HepG2 (cell line): ENCODE results near the gene SEC16A. TPM values are rescaled to one million over a fixed set of nuclear protein-coding genes. Genes with fewer than 3 reads are reported as not detected.

Experiments used
- ATF1 ChIP-seq: IDR thresholded peaks from 2 replicates; pipeline ENCODE4 v1.6.1; 2016; ENCODE audit warnings: mild to moderate bottlenecking, control low read depth
- ATF7-NPFF ChIP-seq: sonication (generic); formaldehyde crosslinking; IDR thresholded peaks from 2 replicates; pipeline ENCODE4 v1.8.1; 2023; ENCODE audit warnings: mild to moderate bottlenecking, low read depth, missing genetic modification reagents, moderate library complexity
- BRCA1 ChIP-seq: sonication (generic); formaldehyde crosslinking; IDR thresholded peaks from 2 replicates; pipeline ENCODE4 v1.4.0; 2020; ENCODE audit warnings: missing genetic modification reagents
- CHD2 ChIP-seq: IDR thresholded peaks from 2 replicates; pipeline ENCODE4 v1.6.1; 2011; ENCODE audit warnings: low read depth, low read length, improper control_type of control experiment
- FOXP1 ChIP-seq, 2 experiments: fragments of 450-650 bp in 1 of 2; IDR thresholded peaks; 2 replicates each; pipeline ENCODE4 v1.6.1; 2017 to 2018; ENCODE audit warnings: antibody characterized with exemption in 1 of 2
- HMGA1 ChIP-seq: sonication (generic); formaldehyde crosslinking; conservative IDR thresholded peaks from 2 replicates; pipeline ENCODE4 v1.4.0; 2020; ENCODE audit warnings: missing genetic modification reagents
- JUN ChIP-seq: sonication (generic); formaldehyde crosslinking; IDR thresholded peaks from 2 replicates; pipeline ENCODE4 v1.4.0; 2020; ENCODE audit warnings: mild to moderate bottlenecking, missing genetic modification reagents
- MXI1 ChIP-seq: IDR thresholded peaks from 3 replicates; pipeline ENCODE4 v1.6.1; 2012; ENCODE audit warnings: low read depth, low read length, inconsistent platforms, borderline replicate concordance
- NR3C1 ChIP-seq: sonication (generic); formaldehyde crosslinking; IDR thresholded peaks from 2 replicates; pipeline ENCODE4 v1.4.0; 2020; ENCODE audit warnings: missing genetic modification reagents
- ZFX ChIP-seq: sonication (generic); formaldehyde crosslinking; IDR thresholded peaks from 2 replicates; pipeline ENCODE4 v1.4.0; 2020; ENCODE audit warnings: mild to moderate bottlenecking, low read depth, missing genetic modification reagents, moderate library complexity
- ZNF253 ChIP-seq: sonication (generic); formaldehyde crosslinking; IDR thresholded peaks from 2 replicates; pipeline ENCODE4 v1.8.0; 2022; ENCODE audit warnings: mild to moderate bottlenecking, missing genetic modification reagents, borderline replicate concordance
- ZNF432 ChIP-seq: sonication (generic); formaldehyde crosslinking; IDR thresholded peaks from 2 replicates; pipeline ENCODE4 v1.5.0; 2020; ENCODE audit warnings: missing genetic modification reagents, mild to moderate bottlenecking, borderline replicate concordance
- ZNF44 ChIP-seq: sonication (generic); formaldehyde crosslinking; IDR thresholded peaks from 2 replicates; pipeline ENCODE4 v1.5.1; 2020; ENCODE audit warnings: mild to moderate bottlenecking, missing genetic modification reagents
- ZNF564 ChIP-seq: sonication (generic); formaldehyde crosslinking; IDR thresholded peaks from 2 replicates; pipeline ENCODE4 v1.8.1; 2023; ENCODE audit warnings: mild to moderate bottlenecking, missing genetic modification reagents
- ZNF615 ChIP-seq: sonication (generic); formaldehyde crosslinking; IDR thresholded peaks from 2 replicates; pipeline ENCODE4 v1.5.0; 2020; ENCODE audit warnings: mild to moderate bottlenecking, missing genetic modification reagents, borderline replicate concordance
- polyA plus RNA-seq, 8 experiments: library from polyadenylated mRNA; depleted of rRNA in 3 of 8; stranded (reverse) in 7 of 8; unstranded in 1 of 8; fragments of >200 nt; fragmentation: Illumina TruSeq in 4 of 8; extraction: Trizol in 4 of 8; gene quantifications; 2 replicates each; pipeline versions ENCODE4 v1.2.1 to v1.2.3, GENCODE V29; 2011 to 2016; ENCODE audit warnings: low read depth in 4 of 8, missing spikeins in 1 of 8, mixed read lengths in 1 of 8; ENCODE audit not compliant: insufficient read depth in 1 of 8
- total RNA-seq, 5 experiments: library from RNA; depleted of rRNA; stranded (reverse); fragments of >200 nt; fragmentation: Illumina TruSeq; extraction: Trizol; gene quantifications; 2 replicates each; pipeline ENCODE4 v1.2.3, GENCODE V29; 2016; ENCODE audit warnings: low read depth in 1 of 5
- TF ChIP-seq, protein P1 (sequence below): sonication (generic); formaldehyde crosslinking; IDR thresholded peaks from 2 replicates; pipeline ENCODE4 v1.4.0; 2020; ENCODE audit warnings: missing genetic modification reagents
- TF ChIP-seq, protein P2 (sequence below): sonication (generic); formaldehyde crosslinking; IDR thresholded peaks from 2 replicates; pipeline ENCODE4 v1.4.0; 2020; ENCODE audit warnings: missing genetic modification reagents
- TF ChIP-seq, protein P3 (sequence below): sonication (generic); formaldehyde crosslinking; IDR thresholded peaks from 2 replicates; pipeline ENCODE4 v1.9.0; 2022; ENCODE audit warnings: missing genetic modification reagents, mild to moderate bottlenecking, borderline replicate concordance
- TF ChIP-seq, protein P4 (sequence below): sonication (generic); formaldehyde crosslinking; IDR thresholded peaks from 2 replicates; pipeline ENCODE4 v1.4.0; 2020; ENCODE audit warnings: missing genetic modification reagents; ENCODE audit errors: not compliant biosample characterization
- TF ChIP-seq, protein P5 (sequence below): IDR thresholded peaks from 2 replicates; pipeline ENCODE4 v1.6.1; 2018; ENCODE audit warnings: missing genetic modification reagents
- TF ChIP-seq, protein P6 (sequence below), 2 experiments: sonication (generic) in 1 of 2; formaldehyde crosslinking in 1 of 2; IDR thresholded peaks; 2 replicates each; pipeline versions ENCODE4 v1.5.1 to v1.6.1; 2011 to 2020; ENCODE audit warnings: borderline replicate concordance in 1 of 2, low read depth in 1 of 2, low read length in 1 of 2, mild to moderate bottlenecking in 1 of 2, missing genetic modification reagents in 1 of 2, moderate library complexity in 1 of 2

Gene SEC16A
- total and polyA plus RNA-seq, 2 of the 13 experiments (the other 11 are each of a cell fraction or from before 2014, with no cell fraction given) = 15.9 to 18.9 TPM

DNA sequence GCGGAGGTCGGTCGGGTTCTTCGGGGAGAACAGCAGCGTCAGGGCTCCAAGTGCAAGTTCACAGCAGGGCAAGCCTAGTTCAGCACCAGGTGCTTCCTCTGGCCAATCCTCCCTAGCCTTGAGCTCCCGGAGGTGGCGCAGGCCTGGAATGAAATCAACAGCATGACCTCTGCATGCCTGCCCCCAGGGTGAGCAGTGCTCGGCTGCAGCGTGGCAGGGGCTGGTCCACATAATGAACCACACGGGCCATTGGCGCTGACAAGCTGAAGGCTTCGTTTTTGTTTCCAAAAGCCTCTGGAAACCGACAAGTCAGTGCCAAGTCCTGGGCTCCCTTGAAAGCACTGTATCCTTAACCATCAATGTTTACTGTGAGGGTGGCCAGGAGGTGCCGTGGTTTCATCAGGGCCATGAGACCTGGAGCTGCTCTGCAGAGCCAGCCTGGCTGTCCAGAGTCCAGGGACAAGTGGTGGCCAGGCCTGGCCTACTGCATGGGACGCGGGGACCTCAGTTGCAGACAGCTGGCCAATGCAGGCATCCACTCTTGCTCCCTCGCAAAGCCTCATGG lies 41.1 kb downstream of the SEC16A start (continued):
- TF ChIP-seq, protein P1, sequence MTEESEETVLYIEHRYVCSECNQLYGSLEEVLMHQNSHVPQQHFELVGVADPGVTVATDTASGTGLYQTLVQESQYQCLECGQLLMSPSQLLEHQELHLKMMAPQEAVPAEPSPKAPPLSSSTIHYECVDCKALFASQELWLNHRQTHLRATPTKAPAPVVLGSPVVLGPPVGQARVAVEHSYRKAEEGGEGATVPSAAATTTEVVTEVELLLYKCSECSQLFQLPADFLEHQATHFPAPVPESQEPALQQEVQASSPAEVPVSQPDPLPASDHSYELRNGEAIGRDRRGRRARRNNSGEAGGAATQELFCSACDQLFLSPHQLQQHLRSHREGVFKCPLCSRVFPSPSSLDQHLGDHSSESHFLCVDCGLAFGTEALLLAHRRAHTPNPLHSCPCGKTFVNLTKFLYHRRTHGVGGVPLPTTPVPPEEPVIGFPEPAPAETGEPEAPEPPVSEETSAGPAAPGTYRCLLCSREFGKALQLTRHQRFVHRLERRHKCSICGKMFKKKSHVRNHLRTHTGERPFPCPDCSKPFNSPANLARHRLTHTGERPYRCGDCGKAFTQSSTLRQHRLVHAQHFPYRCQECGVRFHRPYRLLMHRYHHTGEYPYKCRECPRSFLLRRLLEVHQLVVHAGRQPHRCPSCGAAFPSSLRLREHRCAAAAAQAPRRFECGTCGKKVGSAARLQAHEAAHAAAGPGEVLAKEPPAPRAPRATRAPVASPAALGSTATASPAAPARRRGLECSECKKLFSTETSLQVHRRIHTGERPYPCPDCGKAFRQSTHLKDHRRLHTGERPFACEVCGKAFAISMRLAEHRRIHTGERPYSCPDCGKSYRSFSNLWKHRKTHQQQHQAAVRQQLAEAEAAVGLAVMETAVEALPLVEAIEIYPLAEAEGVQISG (CRISPR knock-in tag) = peak; percentile 80; the same call in 1 of the 2 replicates
- TF ChIP-seq ZNF253 (CRISPR knock-in tag) (no peak), BRCA1 (CRISPR knock-in tag) (no peak), ATF7-NPFF (CRISPR knock-in tag) (0 out of 2 replicates have a peak, but pooled peaks have one; percentile 33), CHD2 (no peak), ZNF615 (CRISPR knock-in tag) (no peak), HMGA1 (CRISPR knock-in tag) (no peak), ATF1 (no peak), JUN (no peak), MXI1 (no peak), ZFX (CRISPR knock-in tag) (peak; percentile 84), NR3C1 (CRISPR knock-in tag) (no peak), ZNF44 (CRISPR knock-in tag) (no peak), ZNF432 (CRISPR knock-in tag) (no peak), FOXP1 (IDR thresholded peaks at IDR 0.05) (no peak), FOXP1 (CRISPR knock-in tag; IDR thresholded peaks at IDR 0.05) (no peak), ZNF564 (no peak)
- TF ChIP-seq, protein P2, sequence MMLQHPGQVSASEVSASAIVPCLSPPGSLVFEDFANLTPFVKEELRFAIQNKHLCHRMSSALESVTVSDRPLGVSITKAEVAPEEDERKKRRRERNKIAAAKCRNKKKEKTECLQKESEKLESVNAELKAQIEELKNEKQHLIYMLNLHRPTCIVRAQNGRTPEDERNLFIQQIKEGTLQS = no peak
- TF ChIP-seq, protein P3, sequence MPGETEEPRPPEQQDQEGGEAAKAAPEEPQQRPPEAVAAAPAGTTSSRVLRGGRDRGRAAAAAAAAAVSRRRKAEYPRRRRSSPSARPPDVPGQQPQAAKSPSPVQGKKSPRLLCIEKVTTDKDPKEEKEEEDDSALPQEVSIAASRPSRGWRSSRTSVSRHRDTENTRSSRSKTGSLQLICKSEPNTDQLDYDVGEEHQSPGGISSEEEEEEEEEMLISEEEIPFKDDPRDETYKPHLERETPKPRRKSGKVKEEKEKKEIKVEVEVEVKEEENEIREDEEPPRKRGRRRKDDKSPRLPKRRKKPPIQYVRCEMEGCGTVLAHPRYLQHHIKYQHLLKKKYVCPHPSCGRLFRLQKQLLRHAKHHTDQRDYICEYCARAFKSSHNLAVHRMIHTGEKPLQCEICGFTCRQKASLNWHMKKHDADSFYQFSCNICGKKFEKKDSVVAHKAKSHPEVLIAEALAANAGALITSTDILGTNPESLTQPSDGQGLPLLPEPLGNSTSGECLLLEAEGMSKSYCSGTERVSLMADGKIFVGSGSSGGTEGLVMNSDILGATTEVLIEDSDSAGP = peak; percentile 54
- TF ChIP-seq, protein P4, sequence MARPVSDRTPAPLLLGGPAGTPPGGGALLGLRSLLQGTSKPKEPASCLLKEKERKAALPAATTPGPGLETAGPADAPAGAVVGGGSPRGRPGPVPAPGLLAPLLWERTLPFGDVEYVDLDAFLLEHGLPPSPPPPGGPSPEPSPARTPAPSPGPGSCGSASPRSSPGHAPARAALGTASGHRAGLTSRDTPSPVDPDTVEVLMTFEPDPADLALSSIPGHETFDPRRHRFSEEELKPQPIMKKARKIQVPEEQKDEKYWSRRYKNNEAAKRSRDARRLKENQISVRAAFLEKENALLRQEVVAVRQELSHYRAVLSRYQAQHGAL (CRISPR knock-in tag) = no peak
- TF ChIP-seq, protein P5, sequence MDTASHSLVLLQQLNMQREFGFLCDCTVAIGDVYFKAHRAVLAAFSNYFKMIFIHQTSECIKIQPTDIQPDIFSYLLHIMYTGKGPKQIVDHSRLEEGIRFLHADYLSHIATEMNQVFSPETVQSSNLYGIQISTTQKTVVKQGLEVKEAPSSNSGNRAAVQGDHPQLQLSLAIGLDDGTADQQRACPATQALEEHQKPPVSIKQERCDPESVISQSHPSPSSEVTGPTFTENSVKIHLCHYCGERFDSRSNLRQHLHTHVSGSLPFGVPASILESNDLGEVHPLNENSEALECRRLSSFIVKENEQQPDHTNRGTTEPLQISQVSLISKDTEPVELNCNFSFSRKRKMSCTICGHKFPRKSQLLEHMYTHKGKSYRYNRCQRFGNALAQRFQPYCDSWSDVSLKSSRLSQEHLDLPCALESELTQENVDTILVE = no peak
- TF ChIP-seq, protein P6, sequence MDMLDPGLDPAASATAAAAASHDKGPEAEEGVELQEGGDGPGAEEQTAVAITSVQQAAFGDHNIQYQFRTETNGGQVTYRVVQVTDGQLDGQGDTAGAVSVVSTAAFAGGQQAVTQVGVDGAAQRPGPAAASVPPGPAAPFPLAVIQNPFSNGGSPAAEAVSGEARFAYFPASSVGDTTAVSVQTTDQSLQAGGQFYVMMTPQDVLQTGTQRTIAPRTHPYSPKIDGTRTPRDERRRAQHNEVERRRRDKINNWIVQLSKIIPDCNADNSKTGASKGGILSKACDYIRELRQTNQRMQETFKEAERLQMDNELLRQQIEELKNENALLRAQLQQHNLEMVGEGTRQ (IDR thresholded peaks at IDR 0.05; ENCODE audit: low read depth, low read length) = no peak
- TF ChIP-seq, protein P6 (CRISPR knock-in tag; IDR thresholded peaks at IDR 0.05; ENCODE audit: borderline replicate concordance) = no peak
